22Rv1 (cell line): ENCODE measurements around the gene IGSF9B.

ENCODE experiments used
- CTCF ChIP-seq: fragments of 450-650 bp; IDR thresholded peaks from 2 replicates; pipeline ENCODE4 v1.5.1; 2017; ENCODE audit warnings: mild to moderate bottlenecking
- ZFX ChIP-seq: fragments of 450-650 bp; IDR thresholded peaks from 2 replicates; pipeline ENCODE4 v1.6.1; 2017; ENCODE audit warnings: antibody characterized with exemption, borderline replicate concordance

GRCh38 chr11:133950874-133951326, 5.9 kb downstream of the IGSF9B start:
- no peak for TF ChIP-seq CTCF
- TF ChIP-seq ZFX, result no peak
